ENCODE data around the gene AFG3L2.

AFG3L2 gene

GRCh38 chr18:12321333-12321732, 55.7 kb downstream of the AFG3L2 start:
- DNase-seq = no peak

GRCh38 chr18:12318857-12319256, 58.2 kb downstream of the AFG3L2 start:
- DNase-seq = no peak

GRCh38 chr18:12318334-12318697, 58.7 kb downstream of the AFG3L2 start:
- DNase-seq = no peak

GRCh38 chr18:12317664-12318333, 59.2 kb downstream of the AFG3L2 start:
- DNase-seq = peak; percentile 77

GRCh38 chr18:12315911-12316310, 61.1 kb downstream of the AFG3L2 start:
- DNase-seq = no peak

GRCh38 chr18:12315490-12315889, 61.5 kb downstream of the AFG3L2 start:
- DNase-seq = no peak

- peak; percentile 52 for DNase-seq
These were observed 62.3 kb downstream of the AFG3L2 start for GRCh38 chr18:12314591-12315305.

- DNase-seq = no peak
These were observed 63.3 kb downstream of the AFG3L2 start for GRCh38 chr18:12313530-12314245.

GRCh38 chr18:12312976-12313375, 64.1 kb downstream of the AFG3L2 start:
- no peak for DNase-seq

- DNase-seq = peak; percentile 39
These were observed 66.3 kb downstream of the AFG3L2 start for GRCh38 chr18:12310762-12311161.

GRCh38 chr18:12309683-12310198, 67.3 kb downstream of the AFG3L2 start:
- DNase-seq = peak; percentile 43

- DNase-seq = peak; percentile 87
These were observed 68.5 kb downstream of the AFG3L2 start for GRCh38 chr18:12308386-12309100.

GRCh38 chr18:12307701-12308385, 69.2 kb downstream of the AFG3L2 start, which contains the start of gene TUBB6:
TSS of gene TUBB6 (plus strand) at chr18:12308241. CDS start at chr18:12308293, 52 bp downstream.
- peak; percentile 40 for DNase-seq

- DNase-seq = peak; percentile 53
These were observed 70.0 kb downstream of the AFG3L2 start for GRCh38 chr18:12306752-12307700.

GRCh38 chr18:12305930-12306629, 70.9 kb downstream of the AFG3L2 start:
- no peak for DNase-seq

GRCh38 chr18:12305211-12305610, 71.8 kb downstream of the AFG3L2 start:
- no peak for DNase-seq

- no peak for DNase-seq
These were observed 72.4 kb downstream of the AFG3L2 start for GRCh38 chr18:12304351-12305210.

- peak; percentile 15 for DNase-seq
These were observed 74.5 kb downstream of the AFG3L2 start for GRCh38 chr18:12302391-12303147.

Data from MV-4-11 (cell line).